Suprapubic skin (tissue), 4 donors: ENCODE data around the gene NAPA. TPM values are rescaled to one million over a fixed set of nuclear protein-coding genes. Genes with fewer than 3 reads are reported as not detected.

Source experiments
- DNase-seq, 2 donors: peaks; one replicate each; pipeline ENCODE4 v3.0.0-alpha.2; 2019; ENCODE audit warnings: low spot score in 2 of 2
- H3K27ac ChIP-seq: fragments of 200-600 bp; sonication (generic); one replicate; pipeline ENCODE4 v1.5.1; 2019
- H3K27me3 ChIP-seq: fragments of 200-600 bp; sonication (generic); one replicate; pipeline ENCODE4 v1.5.1; 2019
- H3K36me3 ChIP-seq: fragments of 200-600 bp; sonication (generic); one replicate; pipeline ENCODE4 v1.5.1; 2019
- H3K4me1 ChIP-seq: fragments of 200-600 bp; sonication (generic); one replicate; pipeline ENCODE4 v1.5.1; 2019
- H3K4me3 ChIP-seq: fragments of 200-600 bp; sonication (generic); one replicate; pipeline ENCODE4 v1.5.1; 2019; ENCODE audit warnings: mild to moderate bottlenecking
- H3K9me3 ChIP-seq: fragments of 200-600 bp; sonication (generic); one replicate; pipeline ENCODE4 v1.5.1; 2019
- CTCF ChIP-seq, 2 donors: fragments of 200-600 bp in 1 of 2; fragments of 450-650 bp in 1 of 2; sonication (generic) in 1 of 2; IDR thresholded peaks; one replicate each; pipeline ENCODE4 v1.5.1; 2016 to 2019; ENCODE audit warnings: antibody characterized with exemption in 2 of 2, mild to moderate bottlenecking in 1 of 2, moderate library complexity in 1 of 2
- EP300 ChIP-seq: sonication (generic); formaldehyde crosslinking; IDR thresholded peaks from one replicate; pipeline ENCODE4 v1.6.1; 2017; ENCODE audit warnings: antibody characterized with exemption
- POLR2A ChIP-seq, 2 donors: fragments of 450-650 bp; IDR thresholded peaks; one replicate each; pipeline ENCODE4 v1.6.1; 2017; ENCODE audit warnings: antibody characterized with exemption in 2 of 2, mild to moderate bottlenecking in 2 of 2, moderate library complexity in 2 of 2
- POLR2AphosphoS5 ChIP-seq, 3 donors: sonication (generic); formaldehyde crosslinking; IDR thresholded peaks; one replicate each; pipeline ENCODE4 v1.6.1; 2017; ENCODE audit warnings: antibody characterized with exemption in 3 of 3
- WGBS: methylation state at CpG from one replicate; pipeline ENCODE4 v1.1.5; 2018; 5-methylcytosine and 5-hydroxymethylcytosine counted together
- total RNA-seq, 4 donors: library from RNA; depleted of rRNA; stranded (reverse); fragments of >200 nt; gene quantifications; one replicate each; pipeline ENCODE4 v1.1.0, GENCODE V29; 2016

Gene NAPA
- total RNA-seq, 4 donors from 2014 or later, result 170 to 232 (median 193) TPM

- Histone ChIP-seq H3K27ac (no peak overlapping the region), H3K4me1 (peaks cover 17% of the 10 kb centered on the region), H3K4me3 (no peak overlapping the region), H3K27me3 (peaks cover 3% of the 10 kb centered on the region), H3K36me3 (no peaks in the 10 kb centered on the region), H3K9me3 (no peaks in the 10 kb centered on the region)
- no peak for TF ChIP-seq CTCF (IDR thresholded peaks at IDR 0.05)
- no peak for TF ChIP-seq EP300
- TF ChIP-seq POLR2A (IDR thresholded peaks at IDR 0.05), result no peak
- TF ChIP-seq POLR2AphosphoS5 (IDR thresholded peaks at IDR 0.05), result no peak
- no peak for DNase-seq
- WGBS, result 62% methylated on average over 4 of the region's 4 CpGs
These were observed 3.3 kb upstream of the NAPA start for GRCh38 chr19:47518139-47518538.

- Histone ChIP-seq H3K9me3 (no peaks in the 10 kb centered on the region), H3K27ac (peak overlapping the region; percentile 94), H3K36me3 (no peaks in the 10 kb centered on the region), H3K4me3 (peak overlapping the region; percentile 96), H3K27me3 (no peaks in the 10 kb centered on the region), H3K4me1 (peaks cover 54% of the 10 kb centered on the region)
- peak; percentile 84 to 86 for DNase-seq
- TF ChIP-seq CTCF (IDR thresholded peaks at IDR 0.05) (no peak), EP300 (no peak), POLR2AphosphoS5 (IDR thresholded peaks at IDR 0.05) (no peak), POLR2A (IDR thresholded peaks at IDR 0.05) (no peak)
- 8% methylated on average over 28 of the region's 40 CpGs for WGBS
These were observed 553 bp downstream of the NAPA start for GRCh38 chr19:47514151-47514868.

DNA sequence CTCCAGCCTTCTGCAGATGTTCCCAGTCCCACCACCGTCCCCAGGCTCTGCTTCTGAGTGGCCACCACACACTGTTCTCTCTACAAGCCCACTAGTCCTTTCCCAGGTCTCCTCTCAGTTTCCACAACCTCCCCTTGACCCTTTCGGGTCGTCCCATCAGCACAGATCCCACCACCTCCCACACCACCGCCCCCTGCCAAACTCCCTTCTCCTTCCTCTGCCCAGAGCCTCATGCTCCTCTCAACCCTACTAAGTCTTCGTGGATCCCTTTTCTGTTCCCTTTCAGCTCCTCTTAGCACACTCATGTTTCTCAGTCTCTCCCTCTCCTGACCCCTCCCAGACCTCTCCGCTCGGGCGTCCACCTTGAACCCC lies 1.9 kb downstream of the NAPA start:
- no peaks in the 10 kb centered on the region for H3K27me3 ChIP-seq
- peaks cover 68% of the 10 kb centered on the region for H3K4me1 ChIP-seq
- no peaks in the 10 kb centered on the region for H3K9me3 ChIP-seq
- H3K4me3 ChIP-seq, result peak overlapping the region; percentile 96
- H3K27ac ChIP-seq, result peak overlapping the region; percentile 52
- 41% methylated on average over 8 of the region's 8 CpGs for WGBS
- H3K36me3 ChIP-seq, result no peaks in the 10 kb centered on the region
- TF ChIP-seq POLR2A (IDR thresholded peaks at IDR 0.05), result no peak
- no peak for TF ChIP-seq EP300
- TF ChIP-seq CTCF (IDR thresholded peaks at IDR 0.05), result no peak
- no peak for TF ChIP-seq POLR2AphosphoS5 (IDR thresholded peaks at IDR 0.05)
- DNase-seq, result no peak

DNA sequence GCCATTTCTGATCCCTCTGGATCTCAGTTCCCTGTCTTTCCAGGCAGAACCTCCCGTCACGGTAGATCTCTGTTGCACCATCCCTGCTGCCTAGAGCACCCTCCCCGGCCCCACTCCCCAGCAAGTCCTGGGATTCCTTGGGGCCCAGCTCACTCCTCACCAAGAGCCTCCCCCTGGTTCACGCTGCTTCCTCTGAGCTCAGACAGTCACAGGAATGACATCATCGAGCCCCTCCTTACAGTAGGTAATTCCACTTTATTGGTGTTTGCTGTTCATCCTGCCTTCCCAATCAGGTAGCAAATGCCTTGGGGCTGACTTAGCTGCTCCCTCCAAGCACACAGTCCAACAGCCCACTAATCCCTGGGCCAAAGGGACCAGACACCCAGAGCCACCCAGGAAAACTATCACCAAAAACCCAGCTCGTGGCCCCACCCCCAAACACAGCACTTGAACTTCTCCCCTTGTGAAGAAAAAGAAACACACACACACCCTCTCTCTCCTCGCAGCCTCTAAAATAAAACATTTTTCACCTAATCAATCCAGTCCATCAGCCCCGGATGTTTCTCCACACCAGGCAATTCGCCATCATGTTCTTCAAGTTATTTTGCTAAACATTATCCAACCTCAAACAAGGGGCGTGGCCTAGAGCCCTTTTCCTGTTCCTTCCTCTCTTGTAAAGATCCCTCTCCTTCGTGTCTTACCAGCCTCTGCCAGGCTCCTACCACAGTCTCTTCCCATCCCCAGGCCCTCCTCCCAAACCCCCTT lies 2.5 kb downstream of the NAPA start:
- Histone ChIP-seq H3K27ac (peak overlapping the region; percentile 52), H3K36me3 (no peaks in the 10 kb centered on the region), H3K4me1 (peaks cover 74% of the 10 kb centered on the region), H3K9me3 (no peaks in the 10 kb centered on the region), H3K27me3 (no peaks in the 10 kb centered on the region), H3K4me3 (peak overlapping the region; percentile 96)
- 25% methylated on average over 11 of the region's 11 CpGs for WGBS
- peak in 1 of 2 donors; percentile 79 for DNase-seq
- TF ChIP-seq CTCF (IDR thresholded peaks at IDR 0.05) (no peak), POLR2AphosphoS5 (IDR thresholded peaks at IDR 0.05) (no peak), EP300 (no peak), POLR2A (IDR thresholded peaks at IDR 0.05) (no peak)

GRCh38 chr19:47511681-47512080 lies 3.2 kb downstream of the NAPA start:
- Histone ChIP-seq H3K4me3 (peak overlapping the region; percentile 96), H3K27ac (peak overlapping the region; percentile 52), H3K36me3 (no peaks in the 10 kb centered on the region), H3K27me3 (no peaks in the 10 kb centered on the region), H3K4me1 (peaks cover 81% of the 10 kb centered on the region), H3K9me3 (no peaks in the 10 kb centered on the region)
- TF ChIP-seq CTCF (IDR thresholded peaks at IDR 0.05) (no peak), POLR2A (IDR thresholded peaks at IDR 0.05) (no peak), POLR2AphosphoS5 (IDR thresholded peaks at IDR 0.05) (no peak), EP300 (no peak)
- DNase-seq, result no peak
- 41% methylated on average over 6 of the region's 7 CpGs for WGBS
